NCI-H128 (cell line): ENCODE results near the gene C8A.

Experiments
- DNase-seq: peaks from one replicate; lab custom pipeline; 2025; ENCODE audit not compliant: unreplicated experiment; lab: John Stamatoyannopoulos, UW

The C8A gene

DNA sequence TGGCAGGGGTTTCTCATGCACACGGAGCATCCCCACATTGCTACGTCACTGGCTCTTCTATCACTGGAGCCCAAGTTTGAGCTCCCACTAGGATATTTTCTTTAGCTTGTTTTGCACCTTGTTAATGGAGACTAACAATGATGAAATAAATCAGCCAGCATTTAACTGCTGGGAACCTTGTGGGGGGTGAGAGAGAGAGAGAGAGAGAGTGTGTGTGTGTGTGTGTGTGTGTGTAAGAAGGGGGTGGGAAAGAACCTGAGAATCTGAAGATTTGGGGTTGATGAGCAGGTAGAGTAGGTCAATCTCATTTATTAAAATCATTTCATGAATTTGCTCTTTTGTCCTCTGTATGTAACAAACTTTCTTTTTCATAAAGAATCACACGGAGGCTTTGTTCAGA lies 110.6 kb downstream of the C8A start:
- DNase-seq = no peak

GRCh38 chr1:56965916-56966697 lies 111.5 kb downstream of the C8A start, which contains the start of gene C8B:
Gene C8B (minus strand): TSS chr1:56966015. CDS start chr1:56965948, 67 bp downstream.
- no peak for DNase-seq

DNA sequence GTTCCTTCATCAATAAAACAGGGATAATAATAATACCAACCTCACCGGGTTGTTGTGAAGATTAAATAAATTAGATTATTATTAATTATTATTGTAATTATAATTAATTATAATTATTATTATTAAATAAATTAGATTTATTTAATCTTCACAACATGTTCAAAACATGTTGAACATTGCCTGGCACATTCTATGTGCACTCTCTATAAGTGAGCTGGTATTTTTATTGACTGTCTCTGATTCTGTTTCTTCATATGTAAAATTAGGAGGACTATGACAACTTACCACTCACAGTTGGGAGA lies 112.1 kb downstream of the C8A start:
- no peak for DNase-seq

DNA sequence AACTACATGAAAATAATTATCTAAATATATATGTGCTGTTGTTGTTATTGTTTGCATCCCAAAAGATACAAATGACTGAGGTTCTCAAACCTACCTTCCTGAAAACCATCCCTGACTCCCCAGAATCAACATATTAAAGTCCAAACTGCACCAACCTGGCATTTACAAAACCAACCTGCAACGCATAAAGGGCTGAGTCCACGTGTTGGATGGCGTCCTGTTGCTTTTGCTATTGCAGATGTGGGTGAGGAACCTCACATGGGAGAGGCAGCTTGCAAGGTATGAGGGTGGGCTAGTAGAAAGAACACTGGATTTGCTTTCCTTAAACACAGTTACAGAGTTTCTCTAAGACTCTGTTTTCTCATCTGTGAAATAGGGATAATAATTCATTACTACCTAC lies 112.8 kb downstream of the C8A start:
- DNase-seq = no peak
